Osteoblast (primary cell): Measurements from ENCODE around the gene USP46. TPM values are rescaled to one million over a fixed set of nuclear protein-coding genes. Genes with fewer than 3 reads are reported as not detected.
A peak's percentile ranks its signal among the peaks of the same experiment; 100 is the strongest.

Experiments used
- DNase-seq: peaks from one replicate; pipeline ENCODE4 v3.0.0; 2011; ENCODE audit warnings: low spot score, mixed read lengths; ENCODE audit not compliant: insufficient read length; ENCODE audit errors: missing footprints
- H2AFZ ChIP-seq: 2 replicates; pipeline ENCODE4 v1.6.0; 2011; ENCODE audit warnings: mild to moderate bottlenecking, low read length
- H3K27ac ChIP-seq: 2 replicates; pipeline ENCODE4 v1.5.1; 2011; ENCODE audit warnings: mild to moderate bottlenecking, low read depth, low read length, moderate library complexity
- H3K27me3 ChIP-seq: 2 replicates; pipeline ENCODE4 v1.6.0; 2012; ENCODE audit warnings: mild to moderate bottlenecking, control low read depth, inconsistent platforms, low read length, moderate library complexity; ENCODE audit not compliant: insufficient read depth
- H3K36me3 ChIP-seq: 2 replicates; pipeline ENCODE4 v1.5.1; 2011; ENCODE audit warnings: mild to moderate bottlenecking, low read length, control low read depth, moderate library complexity; ENCODE audit not compliant: insufficient read depth
- H3K4me1 ChIP-seq: 2 replicates; pipeline ENCODE4 v1.5.1; 2011; ENCODE audit warnings: mild to moderate bottlenecking, low read length, control low read depth, moderate library complexity; ENCODE audit not compliant: insufficient read depth
- H3K4me2 ChIP-seq: 2 replicates; pipeline ENCODE4 v1.6.0; 2011; ENCODE audit warnings: mild to moderate bottlenecking, low read length; ENCODE audit not compliant: insufficient read depth
- H3K4me3 ChIP-seq: fragments of 200-600 bp; sonication (generic); 3 replicates; pipeline ENCODE4 v1.5.1; 2012; ENCODE audit warnings: mild to moderate bottlenecking, low read length, inconsistent platforms; ENCODE audit not compliant: insufficient read depth
- H3K79me2 ChIP-seq: 2 replicates; pipeline ENCODE4 v1.6.0; 2012; ENCODE audit warnings: mild to moderate bottlenecking, low read length, control low read depth, inconsistent platforms; ENCODE audit not compliant: insufficient read depth
- H3K9me3 ChIP-seq: 2 replicates; pipeline ENCODE4 v1.5.1; 2011; ENCODE audit warnings: low read depth, low read length, control low read depth
- H4K20me1 ChIP-seq: 2 replicates; pipeline ENCODE4 v1.6.0; 2012; ENCODE audit warnings: mild to moderate bottlenecking, low read length, control low read depth; ENCODE audit not compliant: insufficient read depth
- total RNA-seq: library from RNA; depleted of rRNA; stranded (reverse); fragments of >200 nt; gene quantifications from 2 replicates; pipeline ENCODE4 v1.2.3, GENCODE V29; 2012
- TF ChIP-seq, protein P1 (sequence below): IDR thresholded peaks from 2 replicates; pipeline ENCODE4 v1.5.1; 2011; ENCODE audit warnings: mild to moderate bottlenecking, low read depth, low read length, moderate library complexity; ENCODE audit errors: extremely low read depth

USP46 gene
- total RNA-seq, 1 donor = 12.7 TPM

DNA sequence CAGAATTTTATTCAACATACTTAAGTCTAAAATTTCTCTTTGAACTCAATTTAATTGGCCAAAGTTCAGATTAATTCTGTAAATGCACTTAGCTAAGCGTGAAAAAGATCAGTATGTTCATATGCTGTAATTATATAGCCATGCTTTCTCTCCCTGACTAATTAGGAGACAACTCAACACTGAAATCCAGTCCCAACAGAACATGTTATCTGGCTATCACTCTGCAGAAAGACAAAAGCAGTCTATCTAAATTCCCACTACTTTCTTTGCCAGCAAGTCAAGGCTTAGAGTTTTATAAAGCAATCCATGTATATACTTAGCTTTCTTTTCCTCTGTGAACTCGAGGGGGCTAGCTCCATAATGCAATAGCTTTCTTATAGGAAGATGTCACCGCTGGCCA is 16.0 kb upstream of the USP46 start:
- H3K4me3 ChIP-seq = no peak overlapping the region
- TF ChIP-seq, protein P1, sequence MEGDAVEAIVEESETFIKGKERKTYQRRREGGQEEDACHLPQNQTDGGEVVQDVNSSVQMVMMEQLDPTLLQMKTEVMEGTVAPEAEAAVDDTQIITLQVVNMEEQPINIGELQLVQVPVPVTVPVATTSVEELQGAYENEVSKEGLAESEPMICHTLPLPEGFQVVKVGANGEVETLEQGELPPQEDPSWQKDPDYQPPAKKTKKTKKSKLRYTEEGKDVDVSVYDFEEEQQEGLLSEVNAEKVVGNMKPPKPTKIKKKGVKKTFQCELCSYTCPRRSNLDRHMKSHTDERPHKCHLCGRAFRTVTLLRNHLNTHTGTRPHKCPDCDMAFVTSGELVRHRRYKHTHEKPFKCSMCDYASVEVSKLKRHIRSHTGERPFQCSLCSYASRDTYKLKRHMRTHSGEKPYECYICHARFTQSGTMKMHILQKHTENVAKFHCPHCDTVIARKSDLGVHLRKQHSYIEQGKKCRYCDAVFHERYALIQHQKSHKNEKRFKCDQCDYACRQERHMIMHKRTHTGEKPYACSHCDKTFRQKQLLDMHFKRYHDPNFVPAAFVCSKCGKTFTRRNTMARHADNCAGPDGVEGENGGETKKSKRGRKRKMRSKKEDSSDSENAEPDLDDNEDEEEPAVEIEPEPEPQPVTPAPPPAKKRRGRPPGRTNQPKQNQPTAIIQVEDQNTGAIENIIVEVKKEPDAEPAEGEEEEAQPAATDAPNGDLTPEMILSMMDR = no peak
- no peak overlapping the region for H3K27ac ChIP-seq
- H2AFZ ChIP-seq = no peak overlapping the region
- H3K4me1 ChIP-seq = no peaks in the 10 kb centered on the region
- no peaks in the 10 kb centered on the region for H4K20me1 ChIP-seq
- H3K4me2 ChIP-seq = no peak overlapping the region
- no peak for DNase-seq
- peaks cover under 1% of the 10 kb centered on the region for H3K27me3 ChIP-seq
- H3K9me3 ChIP-seq = no peaks in the 10 kb centered on the region
- H3K79me2 ChIP-seq = no peaks in the 10 kb centered on the region
- H3K36me3 ChIP-seq = no peaks in the 10 kb centered on the region

DNA sequence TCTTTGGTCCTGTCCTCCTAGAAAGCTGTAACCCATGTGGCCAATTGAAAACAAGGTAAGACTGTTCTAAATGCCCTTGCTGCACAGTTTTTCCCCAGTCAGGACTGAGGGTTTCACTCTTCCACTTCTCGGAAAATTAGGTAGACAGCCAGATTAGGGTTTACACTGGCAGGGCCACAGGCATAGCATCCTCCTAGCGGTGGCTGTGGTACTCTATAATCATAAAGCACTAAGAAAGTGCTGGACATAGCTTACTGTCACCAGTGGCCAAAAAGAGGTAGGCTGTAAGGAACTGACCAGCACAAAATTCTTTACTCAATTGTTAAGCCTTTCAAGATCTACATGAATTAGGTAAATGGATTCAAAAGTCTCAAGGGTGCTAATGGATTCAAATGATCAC is 11.6 kb upstream of the USP46 start:
- H3K27me3 ChIP-seq = peaks cover 7% of the 10 kb centered on the region
- no peaks in the 10 kb centered on the region for H3K79me2 ChIP-seq
- H3K27ac ChIP-seq = no peak overlapping the region
- no peaks in the 10 kb centered on the region for H3K4me1 ChIP-seq
- peak; percentile 43 for DNase-seq
- H3K4me2 ChIP-seq = no peak overlapping the region
- H3K36me3 ChIP-seq = no peaks in the 10 kb centered on the region
- no peaks in the 10 kb centered on the region for H4K20me1 ChIP-seq
- no peaks in the 10 kb centered on the region for H3K9me3 ChIP-seq
- H2AFZ ChIP-seq = no peak overlapping the region
- no peak overlapping the region for H3K4me3 ChIP-seq
- TF ChIP-seq, protein P1 = peak; percentile 41

DNA sequence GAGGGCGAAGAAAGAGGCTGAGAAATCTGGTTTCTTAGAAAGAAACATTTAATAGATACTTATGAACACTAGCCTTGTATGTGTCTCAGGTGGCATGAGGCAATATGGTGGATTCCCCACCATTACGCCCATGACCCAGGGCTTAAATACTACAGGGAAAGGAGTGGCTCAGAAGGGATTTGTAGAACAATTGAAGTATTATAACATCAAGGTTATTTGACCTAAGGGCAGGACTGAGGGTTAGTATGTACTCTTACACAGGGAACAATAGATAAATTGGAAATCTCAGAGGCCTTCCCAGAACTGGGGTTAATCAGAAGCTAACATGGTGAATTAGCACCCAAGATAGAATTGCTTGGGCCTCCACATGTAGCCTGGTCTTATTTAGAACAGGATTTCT is 11.0 kb upstream of the USP46 start:
- TF ChIP-seq, protein P1 = no peak
- Histone ChIP-seq H3K27ac (no peak overlapping the region), H3K36me3 (no peaks in the 10 kb centered on the region), H3K4me1 (no peaks in the 10 kb centered on the region), H2AFZ (no peak overlapping the region), H3K27me3 (peaks cover 7% of the 10 kb centered on the region), H3K9me3 (no peaks in the 10 kb centered on the region), H3K79me2 (no peaks in the 10 kb centered on the region), H3K4me3 (no peak overlapping the region), H4K20me1 (no peaks in the 10 kb centered on the region), H3K4me2 (no peak overlapping the region)
- DNase-seq = no peak

DNA sequence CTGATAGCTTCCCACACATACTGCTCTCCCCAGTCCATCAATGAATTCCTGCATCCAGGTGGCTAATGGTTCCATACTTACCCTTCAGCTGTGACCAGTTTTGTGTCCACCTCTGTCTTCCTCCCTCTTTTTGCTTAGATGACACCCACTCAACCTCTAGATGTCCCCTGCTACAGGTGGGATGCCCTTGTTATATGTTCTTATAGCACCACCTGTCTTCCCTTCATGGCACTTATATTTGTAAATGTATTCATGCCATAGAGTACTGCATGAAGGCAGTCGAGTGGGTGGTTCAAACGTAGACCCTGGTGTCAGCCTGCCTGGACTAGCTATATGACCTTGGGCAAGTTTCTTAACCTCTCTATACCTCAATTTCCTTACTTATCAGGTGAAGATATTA is 6.5 kb upstream of the USP46 start:
- H3K9me3 ChIP-seq = no peaks in the 10 kb centered on the region
- peaks cover 7% of the 10 kb centered on the region for H3K27me3 ChIP-seq
- no peak overlapping the region for H3K4me3 ChIP-seq
- no peaks in the 10 kb centered on the region for H3K36me3 ChIP-seq
- TF ChIP-seq, protein P1 = no peak
- H4K20me1 ChIP-seq = no peaks in the 10 kb centered on the region
- H3K27ac ChIP-seq = no peak overlapping the region
- H3K4me2 ChIP-seq = no peak overlapping the region
- peak; percentile 37 for DNase-seq
- H3K79me2 ChIP-seq = no peaks in the 10 kb centered on the region
- H3K4me1 ChIP-seq = no peaks in the 10 kb centered on the region
- H2AFZ ChIP-seq = no peak overlapping the region
